HEK293T (cell line): ENCODE results near the gene OPRL1.

Experiments
- CTCF ChIA-PET: fragments of 350-600 bp; formaldehyde crosslinking; extraction: SDS; loops from one replicate; lab custom pipeline; 2021; ENCODE audit warnings: antibody characterized with exemption, inconsistent platforms; lab: Yijun Ruan, JAX
- POLR2A ChIA-PET: fragments of 350-600 bp; formaldehyde crosslinking; extraction: SDS; loops from one replicate; lab custom pipeline; 2020; ENCODE audit warnings: antibody characterized with exemption, inconsistent platforms; lab: Yijun Ruan, JAX
- DNase-seq: peaks from one replicate; pipeline ENCODE4 v3.0.0; 2012; ENCODE audit warnings: mixed read lengths; ENCODE audit errors: extremely low spot score
- ARNT ChIP-seq: fragments of 450-650 bp; IDR thresholded peaks from 2 replicates; pipeline ENCODE4 v1.6.1; 2017; ENCODE audit warnings: mild to moderate bottlenecking
- BHLHE40 ChIP-seq: fragments of 450-650 bp; IDR thresholded peaks from 2 replicates; pipeline ENCODE4 v1.6.1; 2016; ENCODE audit warnings: mild to moderate bottlenecking, moderate library complexity, borderline replicate concordance
- CTBP1 ChIP-seq: fragments of 450-650 bp; IDR thresholded peaks from 2 replicates; pipeline ENCODE4 v1.6.1; 2016; ENCODE audit warnings: borderline replicate concordance
- ELF4 ChIP-seq: fragments of 450-650 bp; IDR thresholded peaks from 2 replicates; pipeline ENCODE4 v1.6.1; 2017; ENCODE audit warnings: antibody characterized with exemption
- FOXA1 ChIP-seq: fragments of 450-650 bp; IDR thresholded peaks from 2 replicates; pipeline ENCODE4 v1.6.1; 2016; ENCODE audit warnings: mild to moderate bottlenecking
- FOXK2 ChIP-seq: fragments of 450-650 bp; IDR thresholded peaks from 2 replicates; pipeline ENCODE4 v1.6.1; 2016; ENCODE audit warnings: mild to moderate bottlenecking
- FOXM1 ChIP-seq: fragments of 450-650 bp; IDR thresholded peaks from 2 replicates; pipeline ENCODE4 v1.6.1; 2017; ENCODE audit warnings: mild to moderate bottlenecking, borderline replicate concordance
- HDGF ChIP-seq: fragments of 450-650 bp; IDR thresholded peaks from 2 replicates; pipeline ENCODE4 v1.6.1; 2017; ENCODE audit warnings: antibody characterized with exemption, borderline replicate concordance
- L3MBTL2 ChIP-seq: fragments of 450-650 bp; conservative IDR thresholded peaks from 2 replicates; pipeline ENCODE4 v1.6.1; 2016; ENCODE audit warnings: mild to moderate bottlenecking
- LEF1 ChIP-seq: fragments of 450-650 bp; IDR thresholded peaks from 2 replicates; pipeline ENCODE4 v1.6.1; 2017; ENCODE audit warnings: mild to moderate bottlenecking, borderline replicate concordance
- NFRKB ChIP-seq: fragments of 450-650 bp; IDR thresholded peaks from 2 replicates; pipeline ENCODE4 v1.6.1; 2016; ENCODE audit warnings: mild to moderate bottlenecking, moderate library complexity
- PKNOX1 ChIP-seq: fragments of 450-650 bp; IDR thresholded peaks from 2 replicates; pipeline ENCODE4 v1.6.1; 2016
- SP1 ChIP-seq: fragments of 450-650 bp; IDR thresholded peaks from 2 replicates; pipeline ENCODE4 v1.6.1; 2017
- SUZ12 ChIP-seq: fragments of 450-650 bp; IDR thresholded peaks from 2 replicates; pipeline ENCODE4 v1.6.1; 2016; ENCODE audit warnings: mild to moderate bottlenecking
- TARDBP ChIP-seq: fragments of 450-650 bp; IDR thresholded peaks from 2 replicates; pipeline ENCODE4 v1.6.1; 2016
- ZNF384 ChIP-seq: fragments of 450-650 bp; IDR thresholded peaks from 2 replicates; pipeline ENCODE4 v1.6.1; 2016

Gene OPRL1

DNA sequence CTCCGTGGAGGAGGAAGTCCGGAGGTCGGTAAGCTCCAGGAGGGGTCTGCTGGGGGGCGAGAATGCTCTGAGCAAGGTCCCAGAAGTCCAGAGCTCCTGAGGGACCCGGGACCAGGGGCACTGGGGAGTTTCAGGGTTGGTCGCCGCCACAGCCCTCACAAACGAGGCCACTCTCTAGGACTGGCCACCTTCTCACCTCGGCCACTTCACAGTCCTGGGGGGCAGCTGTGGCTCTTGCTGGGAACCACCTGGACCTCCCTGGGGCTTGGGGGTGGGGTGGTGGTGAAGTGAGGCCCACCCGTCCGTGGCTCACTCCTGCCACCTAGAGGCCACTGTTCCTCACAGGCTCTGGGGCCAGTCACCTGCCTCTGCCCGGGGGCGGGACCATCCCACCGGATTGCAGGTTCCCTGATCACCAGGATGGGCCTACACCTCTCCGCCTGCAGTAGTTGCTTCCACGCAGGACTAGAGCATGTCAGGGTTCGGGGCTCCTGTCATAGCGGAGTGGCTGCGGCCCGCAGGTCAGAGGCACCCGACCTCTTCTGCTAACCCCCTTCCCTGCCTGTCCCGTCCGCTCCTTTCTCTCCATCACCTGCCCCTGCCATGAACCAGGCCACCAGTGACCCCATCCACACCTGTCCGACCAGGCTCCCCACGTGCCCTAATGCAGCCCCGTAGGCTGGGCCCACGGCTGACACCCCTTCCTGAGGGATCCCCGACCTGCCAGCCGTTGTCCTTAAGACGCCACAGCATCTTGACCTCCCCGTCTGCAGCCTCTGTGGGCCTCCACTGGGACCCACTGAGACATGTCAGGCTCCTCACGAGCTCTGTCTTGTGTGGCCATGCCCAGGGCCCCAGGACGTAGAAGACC, 22.0 kb upstream of the OPRL1 start:
- ChIA-PET CTCF (interaction anchor here (0.6 to 2.2 kb wide), 5 partner anchors 19 to 1470 kb away, joined by 3 to 10 read pairs (median 3); no protein-coding TSS in a partner anchor), POLR2A (no interaction called here)
- TF ChIP-seq CTBP1: no peak
- TF ChIP-seq PKNOX1: no peak
- no peak for TF ChIP-seq SUZ12
- no peak for TF ChIP-seq BHLHE40
- no peak for TF ChIP-seq FOXM1
- TF ChIP-seq L3MBTL2: no peak
- TF ChIP-seq LEF1: no peak
- TF ChIP-seq FOXK2: no peak
- no peak for TF ChIP-seq TARDBP
- DNase-seq: peak; percentile 86

DNA sequence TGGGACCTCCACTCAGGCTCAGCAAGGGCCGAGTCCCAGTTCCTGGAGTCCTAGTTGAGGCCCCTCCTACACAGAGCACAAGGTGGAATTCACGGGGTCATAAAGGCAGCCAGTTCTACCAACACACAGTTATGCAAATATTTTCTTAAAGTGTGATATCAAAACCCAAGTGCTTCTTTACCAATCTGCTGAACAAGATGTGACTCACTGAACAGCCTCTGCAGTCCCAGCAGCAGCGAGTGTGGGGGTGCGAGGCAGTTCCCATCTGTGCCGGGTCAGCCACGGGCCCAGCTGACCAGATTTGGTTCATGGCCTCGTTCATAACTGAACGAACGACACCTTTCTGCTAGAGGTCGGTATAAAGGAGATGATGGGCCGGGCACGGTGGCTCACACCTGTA, 21.3 kb upstream of the OPRL1 start:
- ChIA-PET CTCF (no interaction called here), POLR2A (no interaction called here)
- TF ChIP-seq FOXM1 (no peak), L3MBTL2 (no peak), SP1 (no peak), ELF4 (no peak), CTBP1 (no peak), LEF1 (no peak), NFRKB (no peak), ZNF384 (no peak), TARDBP (no peak), ARNT (no peak), HDGF (no peak), FOXA1 (no peak)
- DNase-seq: no peak

DNA sequence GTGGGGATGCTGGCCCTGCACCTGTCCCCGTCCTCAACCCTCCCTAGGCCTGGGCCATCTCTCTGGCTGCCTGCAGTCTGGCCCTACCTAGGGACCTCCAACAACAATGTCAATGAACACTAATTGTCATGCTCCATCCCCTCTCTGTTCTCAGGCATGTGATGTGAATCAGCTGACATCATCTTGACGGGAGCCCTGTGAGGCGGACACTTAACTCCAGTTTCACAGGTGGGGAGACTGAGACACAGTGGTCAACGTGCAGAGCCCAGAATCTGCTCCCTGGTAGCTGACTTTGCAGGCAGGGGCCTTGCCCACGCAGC, 17.6 kb upstream of the OPRL1 start:
- DNase-seq: no peak
- TF ChIP-seq BHLHE40 (no peak), ZNF384 (no peak), SUZ12 (no peak), NFRKB (no peak), SP1 (no peak), PKNOX1 (no peak), L3MBTL2 (no peak), TARDBP (no peak), ARNT (no peak)
- ChIA-PET CTCF (interaction anchor here (0.8 to 1.4 kb wide), 2 partner anchors 23 to 82 kb away, joined by 5 read pairs; partner anchors contain the start of gene PRPF6), POLR2A (interaction anchor here (0.6 to 1.9 kb wide), 18 partner anchors 9 to 94 kb away, joined by 3 to 38 read pairs (median 4); partner anchors contain the start of genes OPRL1 and RGS19)

- TF ChIP-seq NFRKB (no peak), FOXM1 (no peak), ELF4 (peak; percentile 73; the same call in 1 of the 2 replicates), ZNF384 (no peak), ARNT (no peak)
- POLR2A ChIA-PET: interaction anchor here (0.6 to 1.9 kb wide), 23 partner anchors 9 to 93 kb away, joined by 3 to 38 read pairs (median 4); partner anchors contain the start of genes OPRL1, RGS19 and SAMD10
- CTCF ChIA-PET: interaction anchor here (0.8 to 1.4 kb wide), 2 partner anchors 24 to 82 kb away, joined by 5 read pairs; partner anchors contain the start of gene PRPF6
- peak; percentile 95 for DNase-seq
Observed at GRCh38 chr20:64062596-64063388, 17.1 kb upstream of the OPRL1 start, which contains the start of gene TCEA2. Gene TCEA2 (plus strand): TSS chr20:64063198. CDS start chr20:64063313, 115 bp downstream.

DNA sequence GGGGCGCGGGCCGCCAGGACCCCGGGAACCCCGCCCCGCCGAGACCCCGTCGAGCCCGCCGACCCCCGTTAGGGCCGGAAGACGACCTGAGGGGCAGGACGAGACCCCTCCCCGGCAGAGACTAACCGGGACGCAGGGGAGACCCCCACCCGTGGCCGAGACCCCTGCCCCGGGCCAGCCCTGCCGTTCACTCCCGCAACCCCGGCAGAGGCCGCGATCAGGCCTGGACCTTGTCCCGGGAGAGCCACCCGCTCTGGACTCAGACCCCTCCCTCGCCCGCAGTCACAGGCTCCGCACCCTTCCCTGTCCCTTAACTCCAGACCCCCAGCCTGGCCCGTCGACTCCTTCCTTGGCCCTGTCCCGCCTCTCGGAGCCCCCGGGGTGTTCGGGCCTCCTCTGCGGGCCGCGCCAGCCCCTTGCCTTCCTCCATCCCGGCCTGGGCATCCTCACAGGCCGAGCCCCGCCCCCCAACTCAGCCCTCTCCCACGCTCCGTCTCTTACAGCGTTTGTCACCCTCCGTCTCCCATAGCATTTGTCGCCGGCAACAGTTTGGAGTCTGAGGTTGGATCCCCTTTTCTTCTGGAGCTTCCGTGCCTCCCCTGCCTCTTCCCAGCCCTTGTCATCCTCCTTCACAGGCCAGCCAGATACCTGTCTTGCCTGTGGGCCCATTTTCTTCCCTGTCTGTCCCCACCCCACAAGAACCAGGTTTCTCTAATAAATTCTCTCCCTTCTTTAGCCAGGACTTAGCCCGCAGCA, 16.3 kb upstream of the OPRL1 start:
- TF ChIP-seq ELF4 (no peak), CTBP1 (no peak), ARNT (no peak), TARDBP (no peak), FOXM1 (no peak), FOXA1 (no peak), FOXK2 (no peak), ZNF384 (no peak), SUZ12 (no peak), NFRKB (no peak), L3MBTL2 (no peak), BHLHE40 (no peak), LEF1 (no peak), PKNOX1 (no peak), HDGF (no peak)
- ChIA-PET CTCF (interaction anchor here (1.4 kb wide), 1 partner anchor 83 kb away, joined by 5 read pairs; the partner anchor contains the start of gene PRPF6), POLR2A (interaction anchor here (0.6 to 1.9 kb wide), 20 partner anchors 9 to 92 kb away, joined by 3 to 38 read pairs (median 5); partner anchors contain the start of genes OPRL1, RGS19 and SAMD10)
- DNase-seq: no peak
